Effector memory CD4-positive, alpha-beta T cell (primary cell): ENCODE data around the gene C20orf144.

ENCODE experiments used
- DNase-seq, 3 donors: peaks; one replicate each; pipeline ENCODE4 v3.0.0-alpha.2; 2020
- H3K27ac ChIP-seq: 2 replicates; pipeline ENCODE4 v1.7.0; 2013; ENCODE audit warnings: mild to moderate bottlenecking, low read length, moderate library complexity; ENCODE audit not compliant: insufficient read depth, poor library complexity, severe bottlenecking
- H3K27me3 ChIP-seq: replicated peaks from 2 replicates; pipeline ENCODE4 v1.7.0; 2013; ENCODE audit warnings: mild to moderate bottlenecking, low read length; ENCODE audit not compliant: insufficient read depth, control insufficient read depth, poor library complexity, severe bottlenecking
- H3K36me3 ChIP-seq: 2 replicates; pipeline ENCODE4 v1.7.0; 2013; ENCODE audit warnings: mild to moderate bottlenecking, low read length, moderate library complexity; ENCODE audit not compliant: control insufficient read depth, insufficient read depth
- H3K4me1 ChIP-seq: 2 replicates; pipeline ENCODE4 v1.7.0; 2013; ENCODE audit warnings: low read length, mild to moderate bottlenecking; ENCODE audit not compliant: control insufficient read depth, insufficient read depth, poor library complexity, severe bottlenecking
- H3K4me3 ChIP-seq: 2 replicates; pipeline ENCODE4 v1.7.0; 2013; ENCODE audit warnings: low read length, low read depth, mild to moderate bottlenecking; ENCODE audit not compliant: insufficient read depth, poor library complexity, severe bottlenecking
- H3K9me3 ChIP-seq: 2 replicates; pipeline ENCODE4 v1.7.0; 2013; ENCODE audit warnings: mild to moderate bottlenecking, low read length, moderate library complexity; ENCODE audit not compliant: control insufficient read depth

The C20orf144 gene

DNA sequence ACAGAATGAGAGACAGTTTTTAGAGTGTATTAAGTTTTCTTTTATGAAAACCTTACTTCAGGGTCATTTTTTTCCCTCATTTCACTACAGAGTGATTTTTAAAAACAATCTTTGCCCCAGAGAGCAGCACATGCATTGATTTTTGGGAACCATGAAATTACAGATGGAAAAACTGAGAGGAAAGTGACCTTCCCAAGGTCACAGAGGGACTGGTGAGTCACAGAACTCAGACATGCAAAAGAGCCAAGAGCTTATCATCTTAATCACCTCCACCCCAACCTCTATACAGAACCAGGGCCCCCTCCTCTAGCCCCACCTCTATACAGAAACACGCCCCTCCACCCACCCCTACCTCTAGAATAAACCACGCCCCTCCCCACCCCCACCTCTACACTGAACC is 47.3 kb downstream of the C20orf144 start:
- Histone ChIP-seq H3K27ac (no peak overlapping the region), H3K9me3 (no peaks in the 10 kb centered on the region), H3K4me3 (no peak overlapping the region), H3K27me3 (no peaks in the 10 kb centered on the region), H3K4me1 (no peaks in the 10 kb centered on the region), H3K36me3 (peaks cover 33% of the 10 kb centered on the region)
- no peak for DNase-seq

DNA sequence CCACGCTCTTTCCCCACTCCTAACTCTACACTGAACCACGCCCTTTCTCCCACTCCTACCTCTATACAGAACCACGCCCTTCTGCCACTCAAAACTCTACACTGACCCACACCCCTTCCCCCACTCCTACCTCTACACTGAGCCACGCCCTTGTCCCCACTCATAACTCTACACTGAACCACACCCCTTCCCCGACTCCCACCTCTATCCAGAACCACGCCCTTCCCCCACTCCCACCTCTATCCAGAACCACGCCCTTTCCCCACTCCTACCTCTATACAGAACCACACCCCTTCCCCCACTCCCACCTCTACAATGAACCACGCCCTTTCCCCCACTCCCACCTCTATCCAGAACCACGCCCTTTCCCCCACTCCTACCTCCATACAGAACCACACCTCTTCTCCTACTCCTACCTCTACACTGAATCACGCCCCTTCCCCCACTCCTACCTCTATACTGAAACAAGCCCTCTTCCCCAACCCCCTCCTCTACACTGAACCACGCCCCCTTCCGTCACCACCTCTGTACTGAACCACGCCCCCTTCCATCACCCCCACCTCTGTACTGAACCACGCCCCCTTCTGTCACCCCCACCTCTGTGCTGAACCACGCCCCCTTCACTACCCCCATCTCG is 47.9 kb downstream of the C20orf144 start:
- no peaks in the 10 kb centered on the region for H3K9me3 ChIP-seq
- no peak overlapping the region for H3K4me3 ChIP-seq
- no peaks in the 10 kb centered on the region for H3K4me1 ChIP-seq
- no peak overlapping the region for H3K27ac ChIP-seq
- no peaks in the 10 kb centered on the region for H3K27me3 ChIP-seq
- DNase-seq = no peak
- H3K36me3 ChIP-seq = peaks cover 35% of the 10 kb centered on the region

DNA sequence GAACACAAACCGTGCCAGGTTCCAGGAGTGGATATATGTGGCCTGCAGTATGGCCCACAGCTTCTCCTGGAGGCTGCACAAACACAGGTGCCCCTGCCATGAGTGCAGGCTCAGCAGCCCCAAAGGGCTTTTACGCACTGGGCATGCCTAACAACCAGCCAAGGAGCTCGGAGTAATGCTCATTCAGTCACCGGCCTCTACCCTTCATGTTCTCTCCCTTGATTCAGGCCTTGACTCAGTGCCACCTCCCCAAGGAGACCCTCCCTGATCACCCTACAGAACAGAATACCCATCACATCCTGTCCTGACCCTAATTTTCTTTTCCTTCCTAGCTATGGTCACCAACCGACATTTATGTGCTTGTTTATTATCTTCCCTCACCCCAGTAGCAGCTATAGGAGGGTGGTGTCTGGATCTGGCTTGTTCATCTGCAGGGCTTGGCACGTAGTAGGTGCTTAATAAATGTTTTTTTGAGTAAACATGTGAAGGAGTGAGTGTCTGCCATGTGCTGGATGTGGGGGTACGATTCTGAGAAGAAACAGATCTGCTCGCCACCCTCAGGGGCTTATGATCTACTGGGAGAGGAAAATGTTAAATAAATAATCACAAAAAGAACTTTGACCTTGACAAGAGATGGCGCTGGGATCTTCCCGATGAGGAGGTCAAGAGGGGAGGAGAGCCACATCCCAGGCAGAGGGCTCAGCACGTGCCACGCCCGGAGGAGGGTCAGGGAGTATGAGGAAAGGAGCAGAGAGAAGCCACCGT is 48.7 kb downstream of the C20orf144 start:
- Histone ChIP-seq H3K9me3 (no peaks in the 10 kb centered on the region), H3K27me3 (no peaks in the 10 kb centered on the region), H3K27ac (no peak overlapping the region), H3K4me3 (no peak overlapping the region), H3K36me3 (peaks cover 35% of the 10 kb centered on the region), H3K4me1 (no peaks in the 10 kb centered on the region)
- no peak for DNase-seq

GRCh38 chr20:33711446-33711738 is 49.3 kb downstream of the C20orf144 start:
- DNase-seq = no peak
- no peak overlapping the region for H3K4me3 ChIP-seq
- H3K36me3 ChIP-seq = peaks cover 35% of the 10 kb centered on the region

More at GRCh38 chr20:33711446-33711738, 49.3 kb downstream of the C20orf144 start:
- no peaks in the 10 kb centered on the region for H3K9me3 ChIP-seq
- no peak overlapping the region for H3K27ac ChIP-seq
- H3K4me1 ChIP-seq = no peaks in the 10 kb centered on the region
- no peaks in the 10 kb centered on the region for H3K27me3 ChIP-seq
